SIG-M5 treated with dmso at 0.1 percent for 504 hours (cell line): ENCODE measurements around the gene MET.
A peak's percentile ranks its signal among the peaks of the same experiment; 100 is the strongest.

ENCODE experiments used
- DNase-seq: peaks from one replicate; lab custom pipeline; 2025; ENCODE audit not compliant: unreplicated experiment; lab: John Stamatoyannopoulos, UW

The MET gene

GRCh38 chr7:116781584-116781983, 109.6 kb downstream of the MET start:
- DNase-seq = no peak

- DNase-seq = no peak
Measured at GRCh38 chr7:116782177-116782711, 110.2 kb downstream of the MET start.

DNA sequence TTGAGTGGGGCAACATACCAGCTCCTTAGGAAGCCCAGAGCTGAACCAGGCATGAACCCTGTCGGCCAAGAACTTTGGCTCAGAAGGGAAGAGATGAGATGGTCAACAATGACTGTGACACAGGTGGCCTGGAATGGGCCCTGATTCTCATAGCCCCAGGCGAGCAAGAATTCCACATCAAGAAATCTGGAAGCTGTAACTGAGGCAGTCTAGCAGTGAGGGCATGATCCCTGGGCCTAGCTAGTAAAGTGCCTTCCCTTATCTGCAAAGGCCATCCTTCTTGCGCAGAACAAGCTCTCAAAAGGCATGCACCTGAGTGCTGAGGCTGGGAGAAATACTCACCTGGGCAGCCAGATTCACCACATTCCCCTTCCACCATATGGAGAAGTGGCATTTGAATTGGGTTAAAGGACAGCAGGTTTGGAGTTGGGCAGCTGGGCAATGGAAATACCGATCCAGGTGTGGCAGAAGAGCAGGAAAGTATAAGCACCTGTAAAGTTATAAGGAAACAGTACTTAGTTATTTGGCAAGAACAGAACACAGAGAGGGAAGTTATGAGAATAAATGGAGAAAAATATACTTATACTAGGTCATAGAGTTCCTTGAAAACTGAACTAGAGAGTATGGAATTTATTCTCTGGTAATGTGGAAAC, 111.8 kb downstream of the MET start:
- no peak for DNase-seq

DNA sequence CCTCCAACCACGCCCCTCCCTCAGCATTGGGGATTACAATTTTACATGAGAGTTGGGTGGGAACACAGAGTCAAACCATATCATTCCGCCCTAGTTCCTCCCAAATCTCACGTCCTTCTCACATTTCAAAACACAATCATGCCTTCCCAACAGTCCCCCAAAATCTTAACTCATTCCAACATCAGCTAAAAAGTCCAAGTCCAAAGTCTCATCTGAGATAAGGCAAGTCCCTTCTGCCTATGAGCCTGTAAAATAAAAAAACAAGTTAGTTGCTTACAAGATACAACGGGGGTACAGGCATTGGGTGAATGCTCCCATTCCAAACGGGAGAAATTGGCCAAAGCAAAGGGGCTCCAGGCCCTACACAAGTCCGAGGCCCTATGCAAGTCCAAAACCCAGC, 112.7 kb downstream of the MET start:
- DNase-seq = no peak

DNA sequence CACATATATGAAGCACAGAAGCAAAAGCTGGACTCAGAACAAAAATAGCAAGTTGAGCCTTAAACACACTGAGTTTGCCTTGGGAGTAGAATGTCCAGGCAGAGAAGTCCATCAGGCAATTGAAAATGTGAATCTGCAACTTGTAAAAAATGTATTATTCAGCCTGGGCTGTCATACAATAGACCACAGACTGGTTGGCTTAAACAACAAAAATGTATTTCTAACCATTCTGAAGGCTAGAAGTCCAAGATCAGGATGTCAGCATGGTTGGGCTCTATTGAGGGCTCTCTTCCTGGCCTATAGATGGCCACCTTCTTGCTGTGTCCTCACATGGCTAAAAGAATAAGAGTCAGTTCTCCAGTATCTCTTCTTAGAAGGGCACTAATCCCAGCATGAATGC, 113.8 kb downstream of the MET start:
- no peak for DNase-seq

DNA sequence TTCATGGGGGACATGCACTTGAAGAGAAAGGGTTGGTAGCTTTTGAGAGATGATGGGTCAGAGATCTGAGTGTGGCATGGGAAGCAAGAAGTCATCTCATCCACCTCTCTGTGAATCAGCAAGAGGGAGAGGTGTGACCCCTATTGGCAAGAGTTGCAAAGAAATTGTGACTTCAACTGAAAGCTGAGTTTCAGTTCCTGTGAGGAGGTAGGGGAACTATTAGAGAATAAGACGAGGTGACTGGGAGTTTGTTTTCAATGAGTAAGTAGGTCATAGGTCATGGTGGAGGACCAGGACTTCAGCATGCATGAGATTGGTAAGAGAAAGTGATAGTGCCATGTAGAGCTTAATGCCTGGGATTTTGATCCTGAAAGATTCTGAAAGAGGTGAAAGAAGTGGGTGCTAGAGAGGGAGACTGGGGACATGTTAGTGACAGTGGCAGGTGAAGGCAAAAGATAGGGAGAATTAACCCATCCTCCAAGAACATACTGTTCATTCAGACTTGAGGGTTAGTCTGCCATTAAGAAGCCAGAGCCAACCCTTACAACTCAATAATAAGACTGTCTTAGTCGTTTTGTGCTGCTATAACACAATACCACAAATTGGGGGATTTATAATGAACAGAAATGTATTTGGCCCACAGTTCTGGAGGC, 114.9 kb downstream of the MET start:
- DNase-seq = peak; percentile 66

DNA sequence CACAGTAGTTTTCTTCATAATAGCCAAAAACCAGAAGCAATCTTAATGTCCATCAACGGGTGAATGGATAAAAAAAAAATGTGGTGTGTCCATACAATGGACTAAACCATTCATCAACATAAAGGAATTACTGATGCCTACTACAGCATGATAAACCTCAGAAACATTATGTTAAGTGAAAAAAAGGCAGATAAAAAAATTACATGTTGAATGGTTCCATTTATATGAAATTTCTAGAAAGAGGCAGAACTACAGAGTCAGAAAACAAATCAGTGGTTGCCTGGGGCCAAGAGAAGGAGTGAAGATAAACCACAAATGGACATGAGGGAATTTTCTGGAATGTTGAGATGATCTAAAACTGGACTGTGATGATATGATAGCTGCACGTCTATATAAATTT, 115.9 kb downstream of the MET start:
- no peak for DNase-seq

DNA sequence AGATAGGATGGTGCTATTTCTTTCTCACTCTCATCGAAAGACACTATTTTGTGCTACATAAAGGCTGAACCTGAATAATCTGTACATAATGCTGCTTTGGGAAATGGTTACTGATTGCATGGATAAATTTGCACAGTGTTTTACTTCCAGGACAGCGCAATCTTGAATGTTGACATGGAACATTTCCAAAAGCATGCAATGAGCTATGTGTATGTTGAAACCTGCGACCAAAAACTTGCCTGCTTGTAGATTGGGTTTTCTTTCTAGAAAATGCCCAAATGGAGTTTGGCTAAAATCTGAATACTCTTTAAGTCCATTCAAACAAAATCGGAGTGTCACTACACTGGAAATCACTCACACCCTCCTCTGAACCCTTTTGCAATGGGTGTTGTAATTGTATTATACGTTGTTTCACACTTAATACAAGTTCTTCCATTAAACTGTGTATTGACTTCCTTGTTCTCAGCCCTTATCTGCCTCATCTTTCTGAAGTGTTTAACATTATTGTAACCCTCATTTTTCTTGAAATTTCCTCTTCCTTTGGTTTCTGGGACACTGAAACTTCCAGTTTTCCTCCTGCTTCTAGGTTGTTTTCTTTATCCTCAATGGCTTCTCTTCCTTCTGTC, 116.7 kb downstream of the MET start:
- DNase-seq = no peak

DNA sequence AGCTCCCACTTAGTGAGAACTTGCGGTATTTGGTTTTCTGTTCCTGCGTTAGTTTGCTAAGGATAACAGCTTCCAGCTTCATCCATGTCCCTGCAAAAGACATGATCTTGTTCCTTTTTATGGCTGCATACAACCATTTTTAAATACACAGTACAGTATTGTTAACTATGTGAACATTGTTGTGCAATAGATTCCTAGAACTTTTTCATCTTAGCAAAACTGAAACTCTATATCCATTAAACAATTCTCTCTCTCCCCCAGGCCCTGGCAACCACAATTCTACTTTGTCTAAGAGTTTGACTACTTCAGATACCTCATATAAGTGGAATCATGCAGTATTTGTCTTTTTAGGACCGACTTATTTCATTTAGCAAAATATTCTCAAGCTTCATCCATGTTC, 118.0 kb downstream of the MET start:
- no peak for DNase-seq

DNA sequence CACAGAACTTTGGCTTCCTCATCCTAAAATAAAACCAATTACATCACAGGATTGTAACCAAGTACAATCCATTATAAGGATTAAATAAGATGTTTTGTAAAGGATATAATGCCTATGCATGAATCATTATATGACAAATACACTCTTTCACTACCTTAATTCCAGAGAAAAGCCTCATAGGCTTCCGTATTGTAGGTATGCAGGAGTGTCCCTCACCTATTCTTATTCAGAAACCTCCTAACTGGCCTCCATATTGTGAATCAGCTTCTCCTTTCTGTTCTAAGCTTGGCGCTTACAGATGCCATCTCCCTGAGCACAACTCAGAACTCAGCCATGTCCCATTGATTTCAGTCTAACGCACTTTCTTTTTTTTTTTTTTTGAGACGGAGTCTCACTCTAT, 120.8 kb downstream of the MET start:
- DNase-seq = no peak

DNA sequence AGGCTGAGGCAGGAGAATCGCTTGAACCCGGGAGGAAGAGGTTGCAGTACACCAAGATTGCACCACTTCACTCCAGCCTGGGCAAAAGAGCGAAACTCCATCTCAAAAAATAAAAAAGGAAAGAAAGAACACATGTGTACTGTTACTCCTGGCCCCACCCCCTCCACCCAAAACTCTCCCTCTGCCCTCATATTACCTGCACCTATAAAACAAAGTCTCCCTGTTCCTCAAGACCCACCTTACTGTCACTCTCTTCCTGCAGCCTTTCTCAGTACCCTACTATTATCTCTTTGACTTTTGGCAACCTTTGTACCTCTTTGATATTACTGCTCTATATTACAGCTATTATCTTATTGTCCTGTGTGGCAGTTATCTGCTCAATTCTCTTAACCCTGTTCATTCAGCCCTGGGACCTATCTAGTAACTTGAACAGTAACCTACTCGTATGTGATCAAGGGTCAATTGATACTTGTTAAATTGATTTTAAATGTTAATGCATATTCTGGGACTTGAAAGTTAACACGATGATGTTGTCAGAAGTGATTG, 121.9 kb downstream of the MET start:
- DNase-seq = no peak

DNA sequence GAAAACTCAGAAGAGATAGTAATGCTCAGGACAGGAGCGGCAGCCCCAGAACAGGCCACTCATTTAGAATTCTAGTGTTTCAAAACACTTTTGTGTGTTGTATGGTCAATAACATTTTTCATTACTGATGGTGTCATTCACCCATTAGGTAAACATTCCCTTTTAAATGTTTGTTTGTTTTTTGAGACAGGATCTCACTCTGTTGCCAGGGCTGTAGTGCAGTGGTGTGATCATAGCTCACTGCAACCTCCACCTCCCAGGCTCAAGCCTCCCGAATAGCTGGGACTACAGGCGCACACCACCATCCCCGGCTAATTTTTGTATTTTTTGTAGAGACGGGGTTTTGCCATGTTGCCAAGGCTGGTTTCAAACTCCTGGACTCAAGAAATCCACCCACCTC, 124.5 kb downstream of the MET start:
- no peak for DNase-seq

GRCh38 chr7:116797612-116798011, 125.6 kb downstream of the MET start:
- DNase-seq = no peak

DNA sequence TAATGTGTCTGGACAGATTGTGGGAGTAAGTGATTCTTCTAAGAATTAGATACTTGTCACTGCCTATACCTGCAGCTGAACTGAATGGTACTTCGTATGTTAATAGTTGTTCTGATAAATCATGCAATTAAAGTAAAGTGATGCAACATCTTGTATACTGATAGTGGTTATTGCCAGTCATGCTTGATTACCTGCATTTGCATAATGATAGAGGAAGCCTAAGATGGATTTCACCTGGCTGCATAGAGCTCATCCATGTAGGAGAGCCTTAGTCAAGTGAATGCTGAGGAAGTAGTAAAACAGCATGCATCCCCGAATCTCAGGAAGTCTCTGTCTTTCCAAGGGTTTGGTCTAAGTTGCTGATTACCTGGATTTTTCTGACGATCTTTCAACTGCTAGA, 126.2 kb downstream of the MET start:
- no peak for DNase-seq

DNA sequence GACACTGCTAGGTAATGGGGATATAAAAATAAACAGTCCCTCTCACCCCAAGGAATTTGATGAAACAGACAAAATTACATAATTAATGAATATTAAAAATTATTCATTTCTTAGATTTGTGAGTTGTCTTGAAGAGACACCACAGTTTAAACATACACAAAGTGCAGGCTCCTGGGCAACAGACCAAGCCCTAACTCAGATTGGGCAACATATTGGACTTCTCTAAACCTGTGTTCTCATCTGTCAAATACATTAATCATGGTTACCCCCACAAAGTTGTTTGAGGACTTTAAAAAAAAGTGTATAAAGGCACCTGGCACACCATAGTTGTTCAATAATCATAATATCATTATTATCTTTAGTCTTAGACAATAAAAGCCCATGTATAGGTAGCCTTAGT, 127.9 kb downstream of the MET start:
- DNase-seq = no peak

GRCh38 chr7:116800594-116800993, 128.6 kb downstream of the MET start:
- DNase-seq = no peak

- DNase-seq = no peak
Measured at GRCh38 chr7:116801092-116801710, 129.2 kb downstream of the MET start.

GRCh38 chr7:116802144-116802745, 130.2 kb downstream of the MET start:
- no peak for DNase-seq

DNA sequence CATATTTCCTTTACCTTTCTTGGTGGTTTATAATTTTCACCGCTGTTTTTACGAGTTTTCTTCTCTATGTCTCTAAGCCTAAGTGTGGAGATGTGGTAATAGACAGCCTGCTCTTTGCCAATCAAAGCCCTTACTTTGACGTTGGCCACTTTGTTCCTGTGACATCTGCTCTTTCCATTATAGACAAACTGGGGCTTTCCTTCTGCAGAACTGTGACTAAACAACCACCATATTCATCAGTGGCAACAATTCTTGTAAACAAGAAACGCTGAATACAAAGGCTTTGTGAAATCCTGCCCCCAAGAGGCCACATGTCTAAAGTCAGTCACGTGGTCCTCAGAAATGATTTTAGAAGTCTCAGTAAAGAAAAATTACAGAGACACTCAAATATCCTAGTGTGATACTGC, 130.8 kb downstream of the MET start:
- peak; percentile 42 for DNase-seq

GRCh38 chr7:116804471-116804870, 132.5 kb downstream of the MET start:
- DNase-seq = no peak

DNA sequence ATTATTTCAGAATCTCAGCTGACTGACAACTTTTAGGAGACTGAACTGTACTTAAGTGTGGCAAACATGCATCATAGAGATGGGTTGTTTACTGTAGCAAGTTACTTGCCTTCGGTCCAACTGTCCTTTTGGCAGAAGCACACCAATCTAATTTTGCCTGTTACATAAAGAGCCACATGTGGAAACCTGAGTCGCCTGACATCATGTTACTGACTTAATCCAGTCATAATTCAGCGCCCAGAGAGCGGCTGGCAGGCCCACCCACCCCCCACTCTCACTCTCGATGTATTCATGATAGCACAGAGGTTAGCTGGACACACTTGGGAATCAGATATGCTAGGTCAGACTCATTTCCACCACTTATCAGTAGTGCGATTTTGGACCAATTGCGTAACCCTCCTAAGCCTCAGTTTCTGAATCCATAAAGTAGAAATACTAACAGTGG, 133.1 kb downstream of the MET start:
- no peak for DNase-seq
